ENCODE data around the gene COL15A1.

- TF ChIP-seq, protein P1, sequence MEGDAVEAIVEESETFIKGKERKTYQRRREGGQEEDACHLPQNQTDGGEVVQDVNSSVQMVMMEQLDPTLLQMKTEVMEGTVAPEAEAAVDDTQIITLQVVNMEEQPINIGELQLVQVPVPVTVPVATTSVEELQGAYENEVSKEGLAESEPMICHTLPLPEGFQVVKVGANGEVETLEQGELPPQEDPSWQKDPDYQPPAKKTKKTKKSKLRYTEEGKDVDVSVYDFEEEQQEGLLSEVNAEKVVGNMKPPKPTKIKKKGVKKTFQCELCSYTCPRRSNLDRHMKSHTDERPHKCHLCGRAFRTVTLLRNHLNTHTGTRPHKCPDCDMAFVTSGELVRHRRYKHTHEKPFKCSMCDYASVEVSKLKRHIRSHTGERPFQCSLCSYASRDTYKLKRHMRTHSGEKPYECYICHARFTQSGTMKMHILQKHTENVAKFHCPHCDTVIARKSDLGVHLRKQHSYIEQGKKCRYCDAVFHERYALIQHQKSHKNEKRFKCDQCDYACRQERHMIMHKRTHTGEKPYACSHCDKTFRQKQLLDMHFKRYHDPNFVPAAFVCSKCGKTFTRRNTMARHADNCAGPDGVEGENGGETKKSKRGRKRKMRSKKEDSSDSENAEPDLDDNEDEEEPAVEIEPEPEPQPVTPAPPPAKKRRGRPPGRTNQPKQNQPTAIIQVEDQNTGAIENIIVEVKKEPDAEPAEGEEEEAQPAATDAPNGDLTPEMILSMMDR (optimal IDR thresholded peaks at IDR 0.05 in 1 of 3, IDR thresholded peaks at IDR 0.05 in 1 of 3, conservative IDR thresholded peaks at IDR 0.05 in 1 of 3; ENCODE audit: extremely low read depth in 1 of 3, insufficient read depth in 2 of 3, low read length in 3 of 3), result no peak
- no peak for TF ChIP-seq EZH2 (IDR thresholded peaks at IDR 0.05; ENCODE audit: low read length)
Measured at GRCh38 chr9:99079542-99079941, 135.8 kb downstream of the COL15A1 start.
